ENCODE measurements around the gene LRRC23. TPM values are rescaled to one million over a fixed set of nuclear protein-coding genes. Genes with fewer than 3 reads are reported as not detected.

Gene LRRC23
- total and polyA plus RNA-seq, 2 experiments from 2014 or later, result 2.4 to 9.1 TPM

DNA sequence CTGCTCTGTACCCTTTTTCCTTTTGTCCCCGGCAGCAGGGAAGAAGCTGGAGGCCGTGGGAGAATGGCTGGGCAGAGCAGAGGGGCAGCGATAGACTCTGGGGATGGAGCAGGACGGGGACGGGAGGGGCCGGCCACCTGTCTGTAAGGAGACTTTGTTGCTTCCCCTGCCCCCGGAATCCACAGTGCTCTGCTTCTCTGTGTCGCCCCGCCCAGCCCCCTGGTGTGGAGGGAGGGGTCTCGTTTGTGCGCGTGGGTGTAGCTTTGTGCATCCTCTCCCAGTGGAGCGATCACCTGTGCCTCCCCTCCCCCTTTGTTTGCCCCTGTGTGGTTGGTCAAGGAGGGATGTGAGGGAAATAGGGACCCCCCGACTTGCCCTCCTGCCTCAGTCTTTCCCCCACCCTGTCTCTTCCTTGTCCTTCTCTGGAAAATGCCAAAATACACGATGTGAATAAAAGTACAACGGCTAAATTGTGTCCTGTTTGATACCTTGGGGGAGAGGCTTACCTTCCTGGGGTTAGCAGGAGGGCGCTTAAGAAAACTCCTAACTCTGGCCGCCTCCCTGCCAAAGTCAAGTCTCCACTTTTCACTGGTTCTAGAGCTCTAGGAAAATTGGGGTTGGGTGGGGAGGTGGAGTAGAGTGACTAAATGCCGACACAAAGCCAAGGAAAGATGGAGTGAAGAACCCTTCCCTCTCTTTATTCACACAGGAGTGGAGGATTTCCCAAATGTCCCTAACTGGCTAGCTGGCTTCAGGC, 38.3 kb upstream of the LRRC23 start:
- peak; percentile 0; the same call in 2 of the 3 replicates for ATAC-seq
- H3F3A ChIP-seq (replicated peaks; ENCODE audit: low read depth), result peaks cover 48% of the 10 kb centered on the region
- H3K79me2 ChIP-seq (replicated peaks; ENCODE audit: insufficient read depth), result peaks cover 26% of the 10 kb centered on the region
- peaks cover 39% of the 10 kb centered on the region for H3K27me3 Mint-ChIP-seq (ENCODE audit: insufficient read depth, low read depth, poor library complexity)
- H3K4me2 ChIP-seq, result peak overlapping the region; percentile 100
- H3K4me3 Mint-ChIP-seq, result peak overlapping the region; percentile 94
- no peaks in the 10 kb centered on the region; the same call in 2 of the 3 replicates for H3K9me3 Mint-ChIP-seq
- H3K36me3 ChIP-seq (ENCODE audit: insufficient read depth), result peaks cover 23% of the 10 kb centered on the region
- H3K27ac Mint-ChIP-seq, result no peak overlapping the region
- peaks cover 24% of the 10 kb centered on the region for H4K20me1 ChIP-seq (replicated peaks; ENCODE audit: insufficient read depth)
- no peaks in the 10 kb centered on the region for H3K27me3 ChIP-seq (ENCODE audit: insufficient read depth)
- peak overlapping the region; percentile 83; the same call in 1 of the 2 replicates for H3K27ac ChIP-seq (ENCODE audit: low read depth)
- peaks cover 77% of the 10 kb centered on the region for H3K36me3 Mint-ChIP-seq (ENCODE audit: low read depth)
- TF ChIP-seq STAT1 (IDR thresholded peaks at IDR 0.05; ENCODE audit: unreplicated experiment) (no peak), EZH2phosphoT487 (IDR thresholded peaks at IDR 0.05; ENCODE audit: unreplicated experiment) (no peak), NANOG (IDR thresholded peaks at IDR 0.05; ENCODE audit: borderline replicate concordance) (no peak), POLR2AphosphoS5 (IDR thresholded peaks at IDR 0.05; ENCODE audit: low read depth) (no peak), ZNF331 (CRISPR knock-in tag; IDR thresholded peaks at IDR 0.05; ENCODE audit: low read depth) (no peak), EZH2 (IDR thresholded peaks at IDR 0.05; ENCODE audit: low read depth, unreplicated experiment) (no peak), JUNB (IDR thresholded peaks at IDR 0.05; ENCODE audit: unreplicated experiment) (no peak), ZNF114 (CRISPR knock-in tag; IDR thresholded peaks at IDR 0.05) (no peak)
- TF ChIP-seq, protein P1, sequence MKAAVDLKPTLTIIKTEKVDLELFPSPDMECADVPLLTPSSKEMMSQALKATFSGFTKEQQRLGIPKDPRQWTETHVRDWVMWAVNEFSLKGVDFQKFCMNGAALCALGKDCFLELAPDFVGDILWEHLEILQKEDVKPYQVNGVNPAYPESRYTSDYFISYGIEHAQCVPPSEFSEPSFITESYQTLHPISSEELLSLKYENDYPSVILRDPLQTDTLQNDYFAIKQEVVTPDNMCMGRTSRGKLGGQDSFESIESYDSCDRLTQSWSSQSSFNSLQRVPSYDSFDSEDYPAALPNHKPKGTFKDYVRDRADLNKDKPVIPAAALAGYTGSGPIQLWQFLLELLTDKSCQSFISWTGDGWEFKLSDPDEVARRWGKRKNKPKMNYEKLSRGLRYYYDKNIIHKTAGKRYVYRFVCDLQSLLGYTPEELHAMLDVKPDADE (IDR thresholded peaks at IDR 0.05), result no peak
- TF ChIP-seq, protein P2, sequence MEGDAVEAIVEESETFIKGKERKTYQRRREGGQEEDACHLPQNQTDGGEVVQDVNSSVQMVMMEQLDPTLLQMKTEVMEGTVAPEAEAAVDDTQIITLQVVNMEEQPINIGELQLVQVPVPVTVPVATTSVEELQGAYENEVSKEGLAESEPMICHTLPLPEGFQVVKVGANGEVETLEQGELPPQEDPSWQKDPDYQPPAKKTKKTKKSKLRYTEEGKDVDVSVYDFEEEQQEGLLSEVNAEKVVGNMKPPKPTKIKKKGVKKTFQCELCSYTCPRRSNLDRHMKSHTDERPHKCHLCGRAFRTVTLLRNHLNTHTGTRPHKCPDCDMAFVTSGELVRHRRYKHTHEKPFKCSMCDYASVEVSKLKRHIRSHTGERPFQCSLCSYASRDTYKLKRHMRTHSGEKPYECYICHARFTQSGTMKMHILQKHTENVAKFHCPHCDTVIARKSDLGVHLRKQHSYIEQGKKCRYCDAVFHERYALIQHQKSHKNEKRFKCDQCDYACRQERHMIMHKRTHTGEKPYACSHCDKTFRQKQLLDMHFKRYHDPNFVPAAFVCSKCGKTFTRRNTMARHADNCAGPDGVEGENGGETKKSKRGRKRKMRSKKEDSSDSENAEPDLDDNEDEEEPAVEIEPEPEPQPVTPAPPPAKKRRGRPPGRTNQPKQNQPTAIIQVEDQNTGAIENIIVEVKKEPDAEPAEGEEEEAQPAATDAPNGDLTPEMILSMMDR (conservative IDR thresholded peaks at IDR 0.05; ENCODE audit: low read depth in 2 of 2), result no peak
- TF ChIP-seq, protein P3, sequence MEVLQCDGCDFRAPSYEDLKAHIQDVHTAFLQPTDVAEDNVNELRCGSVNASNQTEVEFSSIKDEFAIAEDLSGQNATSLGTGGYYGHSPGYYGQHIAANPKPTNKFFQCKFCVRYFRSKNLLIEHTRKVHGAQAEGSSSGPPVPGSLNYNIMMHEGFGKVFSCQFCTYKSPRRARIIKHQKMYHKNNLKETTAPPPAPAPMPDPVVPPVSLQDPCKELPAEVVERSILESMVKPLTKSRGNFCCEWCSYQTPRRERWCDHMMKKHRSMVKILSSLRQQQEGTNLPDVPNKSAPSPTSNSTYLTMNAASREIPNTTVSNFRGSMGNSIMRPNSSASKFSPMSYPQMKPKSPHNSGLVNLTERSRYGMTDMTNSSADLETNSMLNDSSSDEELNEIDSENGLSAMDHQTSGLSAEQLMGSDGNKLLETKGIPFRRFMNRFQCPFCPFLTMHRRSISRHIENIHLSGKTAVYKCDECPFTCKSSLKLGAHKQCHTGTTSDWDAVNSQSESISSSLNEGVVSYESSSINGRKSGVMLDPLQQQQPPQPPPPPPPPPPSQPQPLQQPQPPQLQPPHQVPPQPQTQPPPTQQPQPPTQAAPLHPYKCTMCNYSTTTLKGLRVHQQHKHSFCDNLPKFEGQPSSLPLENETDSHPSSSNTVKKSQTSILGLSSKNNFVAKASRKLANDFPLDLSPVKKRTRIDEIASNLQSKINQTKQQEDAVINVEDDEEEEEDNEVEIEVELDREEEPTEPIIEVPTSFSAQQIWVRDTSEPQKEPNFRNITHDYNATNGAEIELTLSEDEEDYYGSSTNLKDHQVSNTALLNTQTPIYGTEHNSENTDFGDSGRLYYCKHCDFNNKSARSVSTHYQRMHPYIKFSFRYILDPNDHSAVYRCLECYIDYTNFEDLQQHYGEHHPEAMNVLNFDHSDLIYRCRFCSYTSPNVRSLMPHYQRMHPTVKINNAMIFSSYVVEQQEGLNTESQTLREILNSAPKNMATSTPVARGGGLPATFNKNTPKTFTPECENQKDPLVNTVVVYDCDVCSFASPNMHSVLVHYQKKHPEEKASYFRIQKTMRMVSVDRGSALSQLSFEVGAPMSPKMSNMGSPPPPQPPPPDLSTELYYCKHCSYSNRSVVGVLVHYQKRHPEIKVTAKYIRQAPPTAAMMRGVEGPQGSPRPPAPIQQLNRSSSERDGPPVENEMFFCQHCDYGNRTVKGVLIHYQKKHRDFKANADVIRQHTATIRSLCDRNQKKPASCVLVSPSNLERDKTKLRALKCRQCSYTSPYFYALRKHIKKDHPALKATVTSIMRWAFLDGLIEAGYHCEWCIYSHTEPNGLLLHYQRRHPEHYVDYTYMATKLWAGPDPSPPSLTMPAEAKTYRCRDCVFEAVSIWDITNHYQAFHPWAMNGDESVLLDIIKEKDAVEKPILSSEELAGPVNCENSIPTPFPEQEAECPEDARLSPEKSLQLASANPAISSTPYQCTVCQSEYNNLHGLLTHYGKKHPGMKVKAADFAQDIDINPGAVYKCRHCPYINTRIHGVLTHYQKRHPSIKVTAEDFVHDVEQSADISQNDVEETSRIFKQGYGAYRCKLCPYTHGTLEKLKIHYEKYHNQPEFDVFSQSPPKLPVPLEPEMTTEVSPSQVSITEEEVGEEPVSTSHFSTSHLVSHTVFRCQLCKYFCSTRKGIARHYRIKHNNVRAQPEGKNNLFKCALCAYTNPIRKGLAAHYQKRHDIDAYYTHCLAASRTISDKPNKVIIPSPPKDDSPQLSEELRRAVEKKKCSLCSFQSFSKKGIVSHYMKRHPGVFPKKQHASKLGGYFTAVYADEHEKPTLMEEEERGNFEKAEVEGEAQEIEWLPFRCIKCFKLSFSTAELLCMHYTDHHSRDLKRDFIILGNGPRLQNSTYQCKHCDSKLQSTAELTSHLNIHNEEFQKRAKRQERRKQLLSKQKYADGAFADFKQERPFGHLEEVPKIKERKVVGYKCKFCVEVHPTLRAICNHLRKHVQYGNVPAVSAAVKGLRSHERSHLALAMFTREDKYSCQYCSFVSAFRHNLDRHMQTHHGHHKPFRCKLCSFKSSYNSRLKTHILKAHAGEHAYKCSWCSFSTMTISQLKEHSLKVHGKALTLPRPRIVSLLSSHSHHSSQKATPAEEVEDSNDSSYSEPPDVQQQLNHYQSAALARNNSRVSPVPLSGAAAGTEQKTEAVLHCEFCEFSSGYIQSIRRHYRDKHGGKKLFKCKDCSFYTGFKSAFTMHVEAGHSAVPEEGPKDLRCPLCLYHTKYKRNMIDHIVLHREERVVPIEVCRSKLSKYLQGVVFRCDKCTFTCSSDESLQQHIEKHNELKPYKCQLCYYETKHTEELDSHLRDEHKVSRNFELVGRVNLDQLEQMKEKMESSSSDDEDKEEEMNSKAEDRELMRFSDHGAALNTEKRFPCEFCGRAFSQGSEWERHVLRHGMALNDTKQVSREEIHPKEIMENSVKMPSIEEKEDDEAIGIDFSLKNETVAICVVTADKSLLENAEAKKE (CRISPR knock-in tag; IDR thresholded peaks at IDR 0.05), result no peak
- peaks cover 45% of the 10 kb centered on the region for H3K4me1 Mint-ChIP-seq
- DNase-seq (ENCODE audit: low spot score), result peak; percentile 43
- H2AFZ ChIP-seq, result no peak overlapping the region
- H3K4me3 ChIP-seq, result peak overlapping the region; percentile 97
- H3K4me1 ChIP-seq (ENCODE audit: insufficient read depth), result peaks cover 41% of the 10 kb centered on the region
- no peaks in the 10 kb centered on the region for H3K9me2 ChIP-seq (ENCODE audit: insufficient read depth)

Data from GM23338 (cell line).